GM18909 (cell line): Measurements from ENCODE around the gene PARP12.

Experiments used
- ATAC-seq: cut with Tn5 transposase; IDR thresholded peaks from one replicate; pipeline ENCODE4 v1.9.1; 2021; ENCODE audit warnings: mild to moderate bottlenecking; ENCODE audit not compliant: unreplicated experiment, poor library complexity

Gene PARP12

GRCh38 chr7:140039896-140040295 is 22.9 kb downstream of the PARP12 start:
- no peak for ATAC-seq

- no peak for ATAC-seq
Observed at GRCh38 chr7:140039066-140039465, 23.7 kb downstream of the PARP12 start.

DNA sequence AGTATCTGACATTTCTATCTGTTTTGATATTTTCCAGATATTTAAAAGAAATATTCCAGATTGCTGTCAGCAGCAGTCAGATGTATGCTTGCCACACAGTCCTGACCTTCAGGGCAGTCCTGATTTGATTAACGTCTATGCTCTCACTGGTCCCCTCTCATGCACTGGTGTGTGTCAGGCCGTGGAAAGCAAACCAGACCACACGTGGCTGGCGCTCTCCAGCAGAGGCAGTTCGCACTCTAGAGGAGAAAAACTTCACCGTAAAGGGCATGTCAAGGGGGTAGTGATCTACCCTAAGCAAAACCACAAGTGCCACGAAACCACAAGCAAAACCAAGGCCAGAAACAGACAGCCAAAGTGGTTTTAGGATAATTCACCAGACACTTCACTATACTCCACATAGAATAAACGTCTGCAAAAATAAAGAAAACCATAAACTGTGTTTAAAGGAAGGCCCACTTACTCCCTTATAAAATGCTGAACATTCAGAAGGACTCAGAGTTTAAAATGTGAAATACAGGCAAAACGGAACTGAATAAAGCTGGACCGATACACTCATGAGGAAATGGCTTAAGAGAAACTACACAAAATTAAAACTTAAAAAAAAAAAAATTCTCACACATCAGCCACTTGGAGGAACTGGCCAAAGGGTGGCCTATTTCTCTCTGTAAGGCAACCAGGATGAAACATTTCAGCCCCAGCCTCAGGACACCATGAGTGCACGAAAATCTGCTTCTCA is 26.4 kb downstream of the PARP12 start:
- ATAC-seq: peak; percentile 55

DNA sequence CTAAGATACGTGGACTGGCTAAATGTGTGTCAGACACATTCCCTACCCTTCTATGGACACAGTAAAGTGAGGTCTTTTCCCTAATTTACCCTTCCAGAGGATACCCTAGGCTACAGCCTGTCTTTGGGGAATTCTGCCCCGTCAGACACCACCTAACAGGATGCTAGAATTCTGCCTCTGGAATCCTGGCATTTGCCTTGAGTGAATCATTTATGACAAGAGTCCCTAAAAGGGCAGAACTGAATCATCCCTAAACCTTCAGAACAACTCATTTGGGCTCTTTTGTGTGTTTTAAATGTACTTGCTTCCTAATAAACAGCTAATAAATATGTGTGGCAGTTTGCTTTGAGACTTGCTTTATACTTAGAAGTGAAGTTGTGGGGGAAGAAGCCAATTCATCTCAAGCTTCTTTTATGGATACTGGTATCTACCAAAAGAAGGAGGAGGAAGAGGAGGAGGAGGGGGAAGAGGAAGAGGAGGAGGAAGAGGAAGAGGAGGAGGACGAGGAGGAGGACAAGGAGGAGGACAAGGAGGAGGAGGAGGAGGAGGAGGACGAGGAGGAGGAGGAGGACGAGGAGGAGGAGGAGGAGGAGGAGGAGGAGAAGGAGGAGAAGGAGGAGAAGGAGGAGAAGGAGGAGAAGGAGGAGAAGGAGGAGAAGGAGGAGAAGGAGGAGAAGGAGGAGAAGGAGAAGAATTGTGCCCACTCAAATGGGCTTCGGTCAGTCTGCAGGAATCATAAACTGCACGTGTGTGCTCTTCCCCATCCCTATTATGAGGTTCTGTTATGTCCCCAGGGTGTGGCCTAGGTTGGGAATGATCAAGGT is 27.1 kb downstream of the PARP12 start:
- ATAC-seq: no peak

GRCh38 chr7:140034421-140034820 is 28.3 kb downstream of the PARP12 start:
- no peak for ATAC-seq

GRCh38 chr7:140033779-140034363 is 28.9 kb downstream of the PARP12 start:
- ATAC-seq: no peak

GRCh38 chr7:140033036-140033435 is 29.7 kb downstream of the PARP12 start:
- ATAC-seq: no peak

GRCh38 chr7:140031364-140031763 is 31.4 kb downstream of the PARP12 start:
- ATAC-seq: no peak

DNA sequence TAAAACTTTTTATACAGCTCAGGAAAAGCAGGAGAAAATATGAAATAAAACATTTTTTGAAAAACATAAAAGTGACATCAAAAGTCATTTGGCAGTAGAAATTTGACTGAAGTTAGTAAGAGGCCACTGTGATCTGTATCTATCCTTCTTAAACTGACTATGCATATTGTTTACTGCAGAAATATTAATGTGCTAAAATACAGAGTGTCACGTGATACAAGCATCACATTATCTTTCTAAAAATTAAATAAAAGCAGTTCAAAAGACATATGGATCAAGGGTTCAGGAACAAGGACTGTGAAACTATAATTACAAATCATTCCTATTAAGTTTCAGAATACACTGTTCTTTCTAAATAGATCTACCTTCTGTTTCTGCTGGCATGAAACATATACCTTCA is 33.7 kb downstream of the PARP12 start:
- ATAC-seq: no peak

DNA sequence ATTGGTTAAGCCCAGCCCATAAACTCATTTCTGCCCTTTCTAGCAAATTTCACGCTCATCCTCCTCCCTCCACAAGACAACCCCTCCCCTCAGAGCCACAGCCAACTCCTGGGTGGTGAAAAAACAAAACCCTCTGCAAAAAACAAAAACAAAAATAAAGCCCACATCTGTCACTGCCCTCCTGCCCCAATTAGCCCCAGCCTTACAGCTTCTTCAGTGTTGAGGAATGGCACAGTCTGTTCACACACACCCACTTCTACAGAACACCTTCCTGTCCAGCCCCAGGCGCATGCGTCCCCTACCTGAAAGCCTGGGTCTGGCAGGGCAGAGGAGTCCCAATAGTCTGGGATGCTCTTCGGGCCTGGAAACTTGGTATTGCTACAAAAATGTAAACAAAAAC is 34.4 kb downstream of the PARP12 start:
- no peak for ATAC-seq

- ATAC-seq: no peak
Observed at GRCh38 chr7:140027858-140028257, 34.9 kb downstream of the PARP12 start.

GRCh38 chr7:140026935-140027334 is 35.8 kb downstream of the PARP12 start:
- ATAC-seq: no peak

GRCh38 chr7:140025814-140026433 is 36.8 kb downstream of the PARP12 start:
- no peak for ATAC-seq

GRCh38 chr7:140025241-140025640 is 37.5 kb downstream of the PARP12 start:
- no peak for ATAC-seq

GRCh38 chr7:140024585-140024984 is 38.2 kb downstream of the PARP12 start:
- ATAC-seq: no peak

DNA sequence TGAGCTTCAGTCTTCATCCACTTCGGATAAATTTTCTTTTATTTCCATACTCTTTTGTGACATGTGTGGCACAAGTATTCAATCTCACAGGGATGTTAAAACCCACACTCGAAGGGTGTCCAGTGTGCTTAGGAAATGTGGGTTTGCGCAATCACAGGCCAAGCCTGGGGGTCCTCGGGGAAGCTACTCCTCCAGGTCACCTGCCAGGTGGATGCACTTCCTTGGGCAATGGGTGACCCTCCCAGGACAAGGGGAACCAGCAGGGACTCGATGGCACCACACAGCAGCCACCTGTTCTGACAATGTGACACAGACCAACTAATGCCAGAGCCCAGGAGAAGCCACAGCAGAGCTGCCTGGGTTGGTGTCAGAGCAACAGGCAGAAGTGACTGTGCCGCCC is 39.0 kb downstream of the PARP12 start:
- no peak for ATAC-seq

DNA sequence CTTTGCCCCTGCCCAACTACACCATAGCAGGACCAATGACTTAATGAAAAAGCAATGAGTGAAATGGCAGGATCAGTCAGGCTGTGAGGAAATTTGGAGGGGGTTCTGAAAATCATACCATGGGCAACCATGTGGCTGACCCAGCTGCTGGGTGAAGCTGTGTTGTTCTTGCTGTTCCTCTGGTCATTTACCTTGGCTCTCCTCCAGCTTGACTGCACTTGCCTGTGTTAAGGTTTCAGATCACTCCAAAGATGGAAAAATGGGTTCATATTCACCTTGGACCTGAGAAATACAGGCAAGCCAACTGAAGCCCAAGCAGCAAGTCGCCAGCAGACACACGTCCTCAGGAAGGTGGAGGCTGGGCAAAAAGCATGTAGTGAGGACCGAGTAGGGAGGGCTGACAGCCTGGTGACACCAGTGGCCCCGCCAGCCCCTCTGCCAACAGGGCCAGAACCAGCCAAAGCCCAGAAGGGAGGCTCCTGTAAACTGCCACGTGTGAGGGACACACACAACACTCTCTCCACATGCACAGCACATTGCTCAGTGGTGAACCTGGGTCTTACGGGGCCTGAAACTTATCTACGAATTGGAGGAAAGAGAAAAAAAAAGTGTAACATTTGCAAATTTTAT is 40.1 kb downstream of the PARP12 start:
- ATAC-seq: no peak

- no peak for ATAC-seq
Observed at GRCh38 chr7:140021603-140022002, 41.1 kb downstream of the PARP12 start.

- no peak for ATAC-seq
Observed at GRCh38 chr7:140019606-140020005, 43.1 kb downstream of the PARP12 start.

GRCh38 chr7:140019172-140019571 is 43.6 kb downstream of the PARP12 start:
- no peak for ATAC-seq
